Measurements from ENCODE around the gene AKR7A3.

GRCh38 chr1:19324665-19324990 lies 36.1 kb upstream of the AKR7A3 start:
- TF ChIP-seq CTCF (IDR thresholded peaks at IDR 0.05; ENCODE audit: low read depth, low read length, poor library complexity, severe bottlenecking) (no peak), EZH2phosphoT487 (IDR thresholded peaks at IDR 0.05; ENCODE audit: borderline replicate concordance, low read length) (no peak)

Data from DOHH2 (cell line).